ENCODE results near the gene LIME1.

Gene LIME1

DNA sequence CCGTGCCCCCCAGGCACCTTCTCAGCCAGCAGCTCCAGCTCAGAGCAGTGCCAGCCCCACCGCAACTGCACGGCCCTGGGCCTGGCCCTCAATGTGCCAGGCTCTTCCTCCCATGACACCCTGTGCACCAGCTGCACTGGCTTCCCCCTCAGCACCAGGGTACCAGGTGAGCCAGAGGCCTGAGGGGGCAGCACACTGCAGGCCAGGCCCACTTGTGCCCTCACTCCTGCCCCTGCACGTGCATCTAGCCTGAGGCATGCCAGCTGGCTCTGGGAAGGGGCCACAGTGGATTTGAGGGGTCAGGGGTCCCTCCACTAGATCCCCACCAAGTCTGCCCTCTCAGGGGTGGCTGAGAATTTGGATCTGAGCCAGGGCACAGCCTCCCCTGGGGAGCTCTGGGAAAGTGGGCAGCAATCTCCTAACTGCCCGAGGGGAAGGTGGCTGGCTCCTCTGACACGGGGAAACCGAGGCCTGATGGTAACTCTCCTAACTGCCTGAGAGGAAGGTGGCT, 39.1 kb upstream of the LIME1 start:
- no peak for ATAC-seq

DNA sequence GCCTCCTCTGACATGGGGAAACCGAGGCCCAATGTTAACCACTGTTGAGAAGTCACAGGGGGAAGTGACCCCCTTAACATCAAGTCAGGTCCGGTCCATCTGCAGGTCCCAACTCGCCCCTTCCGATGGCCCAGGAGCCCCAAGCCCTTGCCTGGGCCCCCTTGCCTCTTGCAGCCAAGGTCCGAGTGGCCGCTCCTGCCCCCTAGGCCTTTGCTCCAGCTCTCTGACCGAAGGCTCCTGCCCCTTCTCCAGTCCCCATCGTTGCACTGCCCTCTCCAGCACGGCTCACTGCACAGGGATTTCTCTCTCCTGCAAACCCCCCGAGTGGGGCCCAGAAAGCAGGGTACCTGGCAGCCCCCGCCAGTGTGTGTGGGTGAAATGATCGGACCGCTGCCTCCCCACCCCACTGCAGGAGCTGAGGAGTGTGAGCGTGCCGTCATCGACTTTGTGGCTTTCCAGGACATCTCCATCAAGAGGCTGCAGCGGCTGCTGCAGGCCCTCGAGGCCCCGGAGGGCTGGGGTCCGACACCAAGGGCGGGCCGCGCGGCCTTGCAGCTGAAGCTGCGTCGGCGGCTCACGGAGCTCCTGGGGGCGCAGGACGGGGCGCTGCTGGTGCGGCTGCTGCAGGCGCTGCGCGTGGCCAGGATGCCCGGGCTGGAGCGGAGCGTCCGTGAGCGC, 38.5 kb upstream of the LIME1 start:
- ATAC-seq, result no peak

DNA sequence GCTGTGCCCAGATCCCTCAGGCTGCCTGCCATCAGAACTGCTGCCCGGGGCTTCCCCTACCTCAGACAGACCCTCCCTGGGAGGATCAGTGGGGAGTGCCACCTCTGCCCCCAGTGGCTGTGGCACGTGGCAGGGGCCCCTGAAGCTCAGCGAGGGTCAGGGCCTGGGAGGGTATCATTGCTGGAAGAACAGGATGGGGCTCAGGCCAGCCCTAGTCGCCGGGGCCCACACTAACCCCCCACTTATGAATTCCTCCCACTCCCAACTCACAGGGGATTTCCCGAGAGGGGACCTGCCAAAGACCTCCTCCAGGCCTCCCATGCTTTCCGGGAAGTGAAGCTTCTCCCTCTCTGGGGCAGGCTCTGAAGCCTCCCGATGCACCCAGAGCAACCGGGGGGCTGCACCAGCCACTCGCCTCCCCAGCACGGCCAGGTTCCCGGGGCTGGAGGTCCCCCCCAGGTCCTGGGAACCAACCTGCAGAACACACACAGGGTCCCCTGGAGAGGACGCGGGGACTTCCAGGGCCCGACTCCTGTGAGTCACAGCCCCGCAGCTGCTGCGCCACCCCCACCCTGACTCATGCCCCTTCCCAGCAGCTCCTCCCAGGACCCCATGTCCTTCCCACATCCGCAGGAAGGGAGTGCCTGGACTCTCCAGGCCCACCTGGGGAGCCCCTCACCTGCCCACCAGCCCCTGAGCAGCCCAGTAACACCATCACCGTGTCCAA, 37.6 kb upstream of the LIME1 start:
- ATAC-seq, result peak; percentile 62 to 68

DNA sequence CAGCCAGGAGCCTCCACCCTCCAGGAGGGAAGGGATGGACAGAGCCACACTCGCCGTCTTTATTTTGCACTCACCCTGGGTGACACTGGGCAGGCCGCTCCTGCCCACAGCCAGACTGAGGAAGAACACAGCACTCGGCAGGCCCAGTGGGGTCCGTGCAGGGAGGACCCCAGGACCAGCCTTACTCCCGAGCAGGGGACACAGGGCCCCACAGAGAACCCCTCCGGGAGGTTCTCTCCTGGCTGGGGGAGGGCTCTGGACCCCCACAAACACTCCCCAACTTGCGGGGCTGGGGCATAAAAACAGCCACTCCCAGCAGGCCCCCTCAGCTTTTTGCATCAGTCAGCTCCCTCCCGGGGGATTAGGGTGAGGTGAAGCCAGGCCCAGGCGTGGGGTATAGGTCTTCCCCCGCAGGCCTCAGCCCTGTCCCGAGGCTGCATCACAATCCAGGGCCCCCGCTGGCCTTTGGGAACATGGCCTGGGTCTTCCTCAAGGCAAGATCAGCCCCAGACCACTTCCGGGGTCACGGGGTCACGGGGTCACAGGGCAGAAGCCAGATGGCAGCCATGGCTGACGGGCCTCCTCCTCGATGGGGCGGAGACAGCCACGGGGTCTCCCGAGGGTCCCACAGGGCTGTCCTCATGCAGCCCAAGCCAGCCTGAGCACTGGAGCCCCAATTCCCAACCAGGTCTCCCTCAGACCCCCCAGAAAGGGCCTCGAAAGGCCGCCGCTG, 36.8 kb upstream of the LIME1 start:
- no peak for ATAC-seq

DNA sequence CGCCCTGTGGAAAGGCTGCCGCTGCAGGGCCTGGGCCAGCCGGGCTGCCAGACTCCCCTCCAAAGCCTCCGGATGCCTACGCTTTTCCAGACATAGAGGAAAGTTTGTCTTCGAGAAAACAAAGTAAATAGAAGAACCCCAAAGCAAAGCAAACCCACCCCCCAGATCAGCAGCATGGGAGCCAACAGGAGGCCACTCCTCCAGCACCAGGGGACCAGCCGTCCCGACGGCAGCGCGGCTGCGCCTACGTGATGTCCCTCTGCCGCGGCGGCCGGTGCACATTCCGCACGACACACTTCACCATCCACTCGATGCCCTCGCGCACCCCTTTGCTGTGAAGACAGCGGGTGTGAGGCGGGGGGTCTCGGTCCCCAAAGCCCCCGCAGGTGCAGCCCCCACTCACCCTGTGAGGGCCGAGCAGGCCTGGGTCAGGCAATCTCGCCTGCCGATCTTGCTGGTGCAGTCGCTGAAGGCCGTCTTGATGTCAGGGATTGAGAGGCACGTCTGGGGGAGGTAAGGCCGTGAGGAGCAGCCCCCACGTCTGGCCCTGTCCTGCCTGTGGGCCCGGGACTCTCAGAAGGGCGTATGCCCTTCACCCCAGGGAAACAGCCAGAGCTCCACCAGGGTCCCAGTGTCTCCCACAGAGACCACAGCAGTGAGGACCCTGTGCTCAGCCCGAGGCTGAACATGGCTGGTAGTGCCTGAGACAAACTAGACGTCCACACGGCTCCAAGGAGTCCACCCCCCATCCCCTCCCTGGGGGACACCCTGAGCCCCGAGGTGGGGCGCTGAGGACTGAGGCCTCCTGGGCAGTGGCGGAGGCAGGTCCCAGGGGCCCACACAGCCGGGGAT, 36.0 kb upstream of the LIME1 start:
- no peak for ATAC-seq

DNA sequence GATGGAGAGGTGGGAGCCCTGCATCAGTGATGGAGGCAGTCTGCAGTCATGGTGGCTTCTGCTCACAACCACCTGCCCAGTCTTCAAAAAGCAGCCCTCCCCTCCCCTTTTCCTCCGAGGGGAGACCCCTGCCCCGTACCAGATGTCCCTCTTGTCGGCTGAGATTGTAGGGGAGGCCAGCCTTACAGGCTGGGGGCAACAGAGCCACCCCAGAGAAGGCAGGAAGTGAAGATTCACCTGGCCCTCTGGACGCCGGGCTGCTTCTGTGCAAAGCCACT, 35.5 kb upstream of the LIME1 start:
- ATAC-seq, result no peak

DNA sequence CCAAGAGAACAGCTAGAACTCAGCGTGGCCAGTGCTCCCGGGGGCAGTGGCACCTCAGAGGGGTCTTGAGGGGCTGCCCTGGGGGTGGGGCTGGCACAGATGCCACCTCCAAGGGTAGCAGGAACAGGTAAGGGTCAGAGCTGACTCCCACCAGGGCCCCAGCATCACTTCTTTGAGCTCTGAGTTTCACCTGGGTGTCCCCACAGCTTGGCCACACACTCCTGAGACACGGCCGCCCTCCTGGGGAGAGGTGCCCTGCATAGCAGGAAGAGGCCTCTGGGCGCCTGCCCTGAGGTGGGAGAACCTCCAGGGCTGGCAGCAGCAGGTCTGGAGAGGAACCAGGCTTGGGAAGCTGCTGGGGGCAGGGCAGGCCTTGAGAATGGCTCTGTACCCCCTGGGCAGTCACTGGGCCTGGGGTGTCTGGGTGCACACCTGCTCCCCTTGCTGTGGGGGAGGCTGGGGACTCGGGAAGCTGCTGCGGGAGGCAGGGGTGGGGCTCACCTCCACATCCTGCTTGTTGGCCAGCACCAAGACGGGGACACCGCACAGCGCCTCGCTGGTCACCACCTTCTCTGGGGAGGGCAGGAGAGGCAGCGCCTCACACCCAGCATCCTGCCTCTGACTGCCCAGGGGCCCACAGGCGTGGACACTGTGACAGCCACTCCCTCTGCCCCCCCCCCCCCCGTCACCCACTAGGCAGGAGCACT, 35.0 kb upstream of the LIME1 start:
- ATAC-seq, result no peak

DNA sequence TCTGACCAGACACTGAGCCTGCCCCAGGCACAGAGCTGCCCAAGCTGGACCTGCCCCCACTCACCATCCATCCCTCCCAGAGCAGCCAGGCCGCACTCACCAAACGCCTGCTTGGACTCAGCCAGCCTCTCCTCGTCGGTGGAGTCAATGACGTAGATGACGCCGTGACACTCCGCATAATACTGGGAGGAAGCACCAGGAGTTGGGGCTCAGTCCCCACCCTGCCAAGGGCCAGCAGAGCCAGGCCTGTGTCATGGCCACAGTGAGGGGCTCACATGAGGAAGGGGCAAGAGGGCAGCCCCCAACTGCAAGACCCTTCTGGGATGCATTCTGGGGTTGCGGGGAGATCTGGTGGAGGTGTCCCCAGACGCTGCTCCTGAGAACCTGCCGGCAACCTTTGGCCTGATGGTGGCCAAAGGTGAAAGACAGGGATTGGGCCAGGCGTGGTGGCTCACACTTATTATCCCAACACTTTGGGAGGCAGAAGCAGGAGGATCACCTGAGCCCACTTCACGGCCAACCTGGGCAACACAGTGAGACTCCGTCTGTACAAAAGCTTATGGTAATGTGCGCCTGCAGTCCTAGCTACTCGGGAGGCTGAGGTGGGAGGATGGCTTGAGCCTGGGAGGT, 34.3 kb upstream of the LIME1 start:
- no peak for ATAC-seq

DNA sequence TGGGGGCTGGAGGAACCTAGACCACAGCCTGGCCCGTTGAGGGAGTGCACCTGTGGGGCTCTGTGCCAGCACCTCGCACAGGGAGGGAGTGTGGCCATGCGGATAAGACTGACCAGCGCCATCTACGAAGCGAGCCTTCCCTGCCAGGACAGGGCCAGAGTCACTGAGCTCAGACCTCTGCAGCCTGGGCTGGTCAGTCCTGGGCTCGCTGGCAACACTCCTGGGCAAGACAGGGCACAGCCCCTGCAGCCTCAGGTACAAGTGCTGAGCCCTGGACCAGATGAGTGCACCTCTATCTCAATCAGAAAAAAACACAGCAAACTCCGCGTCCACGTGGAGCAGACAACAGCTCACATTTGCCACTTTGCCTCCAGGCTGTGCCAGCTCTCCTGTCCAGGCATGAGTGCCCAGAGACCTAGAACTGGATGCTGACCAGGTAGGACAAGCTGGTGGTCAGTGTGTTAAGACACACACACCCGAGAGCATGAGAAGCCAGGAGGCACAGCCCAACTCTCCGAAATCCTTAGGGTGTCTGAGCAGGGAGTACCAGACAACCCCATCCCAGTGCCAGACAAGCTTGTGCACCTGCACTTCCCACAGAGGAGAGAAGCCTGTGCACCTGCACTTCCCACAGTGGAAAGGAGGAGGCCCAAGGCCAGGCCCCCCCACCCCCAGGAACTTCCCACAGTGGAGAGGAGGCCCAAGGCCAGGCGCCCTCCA, 33.6 kb upstream of the LIME1 start:
- no peak for ATAC-seq

DNA sequence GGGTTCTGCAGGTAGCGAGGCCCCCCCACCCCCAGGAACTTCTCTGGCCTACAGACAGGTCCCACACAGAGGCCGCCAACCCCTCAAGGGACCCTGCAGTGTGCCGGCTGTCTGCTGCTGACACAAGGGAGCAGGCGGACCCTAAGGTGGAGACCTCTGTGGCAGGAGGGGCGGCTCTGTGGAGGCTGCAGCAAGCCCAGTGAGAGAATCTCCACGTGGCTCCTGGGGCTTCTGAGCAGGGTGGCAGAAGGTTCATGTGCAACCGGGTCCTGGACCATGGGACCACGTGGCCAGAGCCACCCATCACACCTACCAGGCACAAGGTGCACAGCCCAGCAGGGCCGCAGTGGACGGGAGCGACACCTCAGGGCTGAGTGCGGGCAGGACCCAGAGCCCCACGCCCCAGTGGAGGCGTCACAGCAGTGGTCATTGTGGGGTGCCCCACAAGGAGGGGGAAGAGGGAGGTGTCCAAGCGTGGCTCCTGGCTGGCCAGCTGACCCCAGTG, 32.9 kb upstream of the LIME1 start:
- ATAC-seq, result no peak

DNA sequence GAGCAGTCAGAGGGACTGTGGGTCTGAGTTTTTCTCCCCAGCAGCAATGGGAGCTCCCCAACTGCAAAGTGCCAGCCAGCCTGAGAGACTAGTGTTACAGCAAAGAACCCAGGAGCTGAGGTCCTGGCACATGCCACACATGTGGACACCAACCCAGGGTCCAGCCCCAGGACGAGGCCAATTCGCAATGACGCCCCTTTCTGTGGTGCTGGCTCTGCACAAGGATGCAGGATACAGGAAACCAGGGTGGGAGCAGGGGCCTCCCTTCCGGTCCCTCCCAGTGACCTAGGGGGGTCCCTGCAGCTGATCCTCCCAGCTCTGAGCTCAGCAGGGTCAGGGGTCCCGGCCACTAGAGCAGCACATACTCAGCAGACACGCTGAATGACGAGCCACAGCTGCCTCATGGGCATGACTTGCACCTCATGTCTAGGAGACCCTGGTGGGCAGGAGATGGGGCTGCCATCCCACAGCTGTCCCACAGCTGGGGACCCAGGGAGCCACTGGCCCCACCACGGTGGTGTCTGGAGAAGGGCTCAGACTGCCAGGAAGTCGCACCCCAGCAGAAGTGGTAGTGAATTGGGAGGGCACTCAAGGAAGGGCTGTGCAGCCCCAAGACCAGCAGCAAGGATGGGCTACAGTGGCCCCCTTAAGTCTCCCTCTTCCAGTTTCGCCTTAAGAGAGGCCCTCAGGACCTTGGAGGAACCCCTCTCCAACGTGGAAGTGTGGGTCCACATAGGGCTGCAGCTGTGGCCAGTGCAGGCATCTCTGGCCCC, 32.3 kb upstream of the LIME1 start:
- ATAC-seq, result no peak

DNA sequence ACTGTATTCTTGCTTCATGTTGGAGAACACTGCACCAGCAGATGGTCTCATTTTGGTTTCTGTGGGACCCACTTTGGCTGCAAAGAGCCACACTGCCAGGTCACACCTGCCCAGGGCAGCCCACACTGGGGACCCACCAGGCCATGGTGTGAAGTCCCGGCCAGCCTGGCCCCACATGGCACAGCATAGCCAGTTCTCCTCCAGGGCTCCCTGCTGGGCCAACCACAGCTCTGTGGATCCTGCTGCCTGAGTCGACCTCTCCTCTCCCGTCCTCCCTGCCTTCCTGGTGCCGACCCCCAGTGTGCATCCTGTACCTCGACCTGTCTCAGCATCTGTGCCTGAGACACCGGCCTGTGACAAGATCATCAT, 31.7 kb upstream of the LIME1 start:
- ATAC-seq, result no peak

DNA sequence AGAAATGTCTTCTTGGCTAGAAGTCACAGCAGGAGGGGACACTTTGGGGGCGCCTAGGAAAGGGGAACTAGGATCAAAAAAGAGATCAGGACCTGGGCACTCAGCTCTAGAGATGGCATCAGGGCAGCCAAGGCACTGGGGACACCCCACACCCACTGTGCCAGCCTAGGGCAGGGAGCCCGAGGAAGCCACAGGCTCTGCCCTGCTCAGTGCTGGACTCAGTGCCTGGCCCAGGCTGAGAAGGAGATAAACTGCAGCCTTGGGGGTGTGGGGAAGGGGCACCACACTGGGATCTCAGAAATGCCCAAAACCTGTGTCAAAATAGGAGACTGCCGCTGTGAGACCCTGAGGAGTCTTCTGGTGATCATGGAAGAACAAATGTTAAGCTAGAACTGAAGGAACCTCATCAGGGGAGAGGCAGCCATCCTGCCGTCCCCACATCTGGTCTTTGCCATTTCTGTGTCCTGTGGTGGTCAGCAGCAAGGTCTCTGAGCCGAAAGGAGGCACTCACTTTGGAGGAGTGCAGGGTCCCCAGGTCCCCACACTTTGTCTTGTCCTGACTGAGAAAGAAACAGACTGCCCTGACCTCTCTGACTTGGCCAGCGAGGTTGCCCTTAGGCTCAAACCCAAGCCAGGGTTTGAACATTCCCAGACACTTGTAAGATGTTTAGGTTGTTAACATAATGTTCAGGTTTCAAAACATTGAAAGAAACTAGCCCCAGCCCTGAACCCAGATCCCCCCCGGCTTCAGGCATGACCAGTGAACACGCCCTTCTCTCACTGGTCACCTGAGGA, 31.0 kb upstream of the LIME1 start:
- ATAC-seq, result no peak

DNA sequence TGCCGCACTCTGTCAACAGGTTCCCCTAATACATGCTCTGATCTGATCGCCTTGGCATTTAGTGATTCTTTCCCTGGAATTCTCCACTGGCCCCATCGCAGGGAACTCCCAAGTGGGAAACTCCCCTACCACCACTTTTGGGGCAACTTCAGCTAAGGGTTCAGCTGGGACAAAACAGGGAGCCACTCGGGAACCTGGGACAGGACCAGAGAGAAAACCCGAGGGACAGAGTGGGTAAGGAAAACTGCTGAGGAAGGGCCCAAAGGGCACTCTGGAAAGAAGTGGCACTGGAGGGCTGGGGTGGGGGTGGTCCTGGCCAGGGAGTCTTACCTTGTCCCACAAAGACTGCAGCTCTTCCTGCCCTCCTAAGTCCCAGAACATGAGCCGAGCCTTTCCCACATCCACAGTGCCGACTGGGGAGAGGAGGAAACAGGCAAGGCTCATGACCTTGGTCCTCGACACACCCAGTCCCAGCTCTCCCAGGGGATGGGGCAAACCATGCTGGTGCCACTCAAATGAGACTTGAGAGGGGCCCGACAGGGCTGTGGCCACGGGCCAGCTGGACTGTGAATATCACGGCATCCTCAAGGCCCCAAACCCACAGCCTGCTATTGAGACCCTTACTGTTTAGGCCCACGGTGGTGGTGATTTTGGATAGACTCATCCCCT, 30.3 kb upstream of the LIME1 start:
- no peak for ATAC-seq

DNA sequence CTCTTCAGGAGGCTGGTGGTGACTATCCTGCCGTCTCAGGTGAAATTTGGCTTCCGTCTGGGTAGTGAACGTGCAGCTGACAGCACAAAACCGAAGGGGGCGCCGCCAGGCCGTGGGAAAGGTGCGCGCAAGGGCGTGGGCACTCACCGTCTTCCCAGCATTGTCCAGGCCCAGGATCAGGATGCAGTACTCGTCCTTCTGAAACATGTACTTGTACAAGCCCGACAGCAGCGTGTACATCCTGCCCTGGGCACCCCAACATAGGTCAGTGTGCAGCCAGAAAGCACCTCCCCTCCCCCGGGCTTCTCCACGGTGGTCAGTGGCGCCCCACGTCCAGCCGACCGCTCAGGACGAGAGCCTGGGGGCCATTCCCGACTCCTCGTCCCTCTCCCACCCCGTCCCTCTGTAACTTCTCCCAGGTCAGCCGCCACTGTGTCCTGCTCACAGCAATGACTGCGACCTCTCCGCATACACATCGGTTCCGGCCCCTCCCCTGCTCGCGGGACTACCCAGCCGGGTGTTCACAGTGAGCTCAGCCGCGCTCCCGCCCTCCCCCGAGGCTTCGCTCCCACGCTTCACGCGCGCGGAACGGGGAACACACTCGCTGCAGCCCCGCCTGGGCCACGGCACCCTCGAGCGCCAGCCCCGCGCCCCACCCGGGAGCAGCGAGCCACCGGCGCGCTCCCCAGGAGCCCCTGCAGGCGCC, 29.5 kb upstream of the LIME1 start:
- ATAC-seq, result peak; percentile 54 to 58

DNA sequence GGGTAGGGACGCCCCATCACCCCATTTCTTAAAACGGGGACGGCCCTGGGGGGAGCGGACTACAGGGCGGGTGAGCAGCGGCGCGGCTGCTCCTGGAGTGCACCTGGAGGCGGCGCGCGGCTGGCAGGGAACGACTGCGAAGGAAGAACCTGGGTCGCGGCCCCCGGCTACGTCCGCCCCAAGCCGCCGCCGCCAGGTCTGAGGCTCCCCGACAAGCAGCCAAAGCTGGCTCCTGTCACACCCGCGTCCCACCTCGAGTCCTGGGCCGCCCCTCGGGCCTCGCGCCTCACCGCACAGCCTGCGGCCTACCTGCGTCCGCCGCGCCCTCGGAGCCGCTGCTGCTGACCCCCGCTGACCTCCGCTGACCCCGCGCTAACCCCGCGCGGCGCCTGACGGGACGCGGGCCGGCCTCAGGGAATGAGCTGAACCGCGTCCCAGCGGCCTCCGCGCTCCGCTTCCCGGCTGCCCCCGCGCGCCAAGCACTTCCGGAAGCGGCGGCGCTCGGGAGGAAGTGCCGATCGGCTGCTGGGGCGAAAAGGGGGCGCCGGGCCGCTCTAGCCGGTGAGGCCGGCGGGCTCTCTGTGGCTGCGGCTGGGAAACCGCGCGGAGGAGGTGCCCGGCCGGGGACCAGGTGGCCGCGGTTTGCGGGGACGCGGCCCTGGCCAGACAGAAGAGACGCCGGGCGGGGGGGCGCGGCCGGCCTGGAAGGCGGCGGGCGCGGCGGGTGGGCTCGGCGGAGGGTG, 28.7 kb upstream of the LIME1 start, which contains the start of the genes ARFRP1 and ZGPAT:
ARFRP1 (minus strand) TSS at position 419 of the 743 bp plus-strand sequence. CDS start 885 bp downstream, outside the sequence.
ZGPAT (plus strand) TSS at position 482 of the 743 bp plus-strand sequence. CDS start 542 bp downstream, outside the sequence.
- peak; percentile 93 for ATAC-seq

Data from activated CD4-positive, CD25-positive, alpha-beta regulatory T cell treated with anti-CD3 and anti-CD28 coated beads, Interleukin-2, amount 50 U/mL, for 24 hours (primary cell).